NCI-H2196 treated with DMSO at 0.1 percent for 48 hours (cell line): ENCODE measurements around the gene MUSK.

ENCODE experiments used
- DNase-seq: peaks from one replicate; lab custom pipeline; 2025; ENCODE audit not compliant: unreplicated experiment; lab: John Stamatoyannopoulos, UW

Gene MUSK

DNA sequence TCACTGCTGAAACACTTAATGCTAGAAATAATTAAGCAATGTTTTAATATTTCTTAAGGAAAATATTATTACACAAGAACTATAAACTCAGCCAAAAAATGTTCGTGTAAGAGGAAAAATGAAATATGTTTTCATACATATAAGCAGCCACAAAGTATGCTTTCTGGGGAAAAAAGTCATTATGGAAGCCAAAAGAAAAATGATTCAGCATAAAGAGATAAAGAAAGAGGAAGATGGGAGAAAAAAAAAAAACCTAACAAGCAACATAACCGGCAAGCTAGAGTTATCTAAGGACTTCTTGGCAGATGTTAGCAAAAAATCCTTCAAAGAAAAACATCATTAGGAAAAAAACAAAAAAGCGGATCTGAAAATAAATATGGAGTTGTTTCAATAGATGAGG, 179.1 kb downstream of the MUSK start:
- DNase-seq = no peak

DNA sequence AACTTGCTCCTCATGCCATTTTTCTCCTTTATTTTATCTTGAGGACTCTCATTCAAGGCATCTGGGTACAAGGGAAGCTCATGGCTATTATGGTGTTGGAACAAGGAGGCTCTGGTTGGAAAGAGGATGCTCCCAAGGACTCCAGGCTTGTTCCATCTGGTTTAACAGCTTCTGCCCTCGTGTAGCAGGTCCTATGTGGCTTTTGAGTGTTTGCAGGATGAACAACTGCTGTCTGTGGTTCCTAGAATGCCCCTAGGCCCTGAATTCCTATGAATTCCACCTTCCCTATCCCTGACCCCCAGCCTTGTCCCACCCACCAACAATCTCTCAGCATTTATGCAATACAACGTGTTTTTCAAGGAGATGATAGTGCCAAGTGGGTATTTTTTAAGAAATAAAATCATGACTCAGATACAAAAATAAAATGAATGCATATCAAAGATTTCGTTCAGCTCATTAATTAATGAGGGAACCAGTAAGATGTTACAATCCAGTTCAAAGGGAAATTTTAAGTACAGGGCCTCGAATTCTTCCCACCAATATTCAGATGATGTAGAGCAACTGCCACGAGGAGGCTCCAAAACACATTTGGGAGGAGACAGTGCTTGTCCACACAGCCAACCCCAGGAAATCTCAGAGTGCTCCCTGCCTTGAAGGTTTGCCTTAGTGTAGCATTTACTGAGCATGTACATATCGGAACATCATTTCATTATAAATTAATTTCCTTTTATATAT, 182.0 kb downstream of the MUSK start:
- DNase-seq = no peak
